ENCODE results near the gene ULK1.
A peak's percentile ranks its signal among the peaks of the same experiment; 100 is the strongest.

Gene ULK1

DNA sequence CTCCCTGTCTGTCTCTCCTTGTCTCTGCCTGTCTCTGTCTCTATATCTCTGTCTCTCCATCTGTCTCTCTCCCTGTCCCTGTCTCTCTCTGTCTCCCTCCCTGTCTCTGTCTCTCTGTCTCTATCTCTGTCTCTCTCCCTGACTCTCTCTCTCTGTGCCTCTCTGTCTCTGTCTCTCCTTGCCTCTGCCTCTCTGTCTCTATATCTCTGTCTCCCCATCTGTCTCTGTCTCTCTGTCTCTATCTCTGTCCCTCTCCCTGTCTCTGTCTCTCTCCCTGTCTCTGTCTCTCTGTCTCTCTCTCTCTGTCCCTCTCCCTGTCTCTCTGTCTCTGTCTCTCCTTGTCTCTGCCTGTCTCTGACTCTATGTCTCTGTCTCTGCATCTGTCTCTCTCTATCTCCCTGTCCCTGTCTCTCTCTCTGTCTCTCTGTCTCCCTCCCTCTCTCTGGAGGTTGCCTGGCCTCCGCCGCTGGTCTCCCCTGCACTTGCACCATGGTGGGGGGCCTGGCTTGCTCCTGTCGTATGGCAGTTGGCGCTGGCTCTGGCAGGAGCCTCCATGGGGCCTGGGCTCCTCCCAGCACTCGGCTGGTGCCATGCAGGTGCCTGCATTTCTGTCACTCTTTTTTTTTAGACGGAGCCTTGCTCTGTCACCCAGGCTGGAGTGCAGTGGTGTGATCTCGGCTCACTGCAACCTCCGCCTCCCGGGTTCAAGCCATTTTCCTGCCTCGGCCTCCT lies 37.9 kb upstream of the ULK1 start:
- Mint-ChIP-seq H3K27me3 (no peaks in the 10 kb centered on the region), H3K4me1 (ENCODE audit: low read depth) (peaks cover 3% of the 10 kb centered on the region), H3K9me3 (no peaks in the 10 kb centered on the region), H3K4me3 (no peak overlapping the region), H3K27ac (peak overlapping the region; percentile 39), H3K36me3 (ENCODE audit: low read depth) (no peaks in the 10 kb centered on the region)

GRCh38 chr12:131857908-131858850 lies 36.2 kb upstream of the ULK1 start:
- Mint-ChIP-seq H3K27ac (no peak overlapping the region), H3K36me3 (ENCODE audit: low read depth) (no peaks in the 10 kb centered on the region), H3K4me1 (ENCODE audit: low read depth) (no peaks in the 10 kb centered on the region), H3K27me3 (no peaks in the 10 kb centered on the region), H3K4me3 (no peak overlapping the region), H3K9me3 (no peaks in the 10 kb centered on the region)

DNA sequence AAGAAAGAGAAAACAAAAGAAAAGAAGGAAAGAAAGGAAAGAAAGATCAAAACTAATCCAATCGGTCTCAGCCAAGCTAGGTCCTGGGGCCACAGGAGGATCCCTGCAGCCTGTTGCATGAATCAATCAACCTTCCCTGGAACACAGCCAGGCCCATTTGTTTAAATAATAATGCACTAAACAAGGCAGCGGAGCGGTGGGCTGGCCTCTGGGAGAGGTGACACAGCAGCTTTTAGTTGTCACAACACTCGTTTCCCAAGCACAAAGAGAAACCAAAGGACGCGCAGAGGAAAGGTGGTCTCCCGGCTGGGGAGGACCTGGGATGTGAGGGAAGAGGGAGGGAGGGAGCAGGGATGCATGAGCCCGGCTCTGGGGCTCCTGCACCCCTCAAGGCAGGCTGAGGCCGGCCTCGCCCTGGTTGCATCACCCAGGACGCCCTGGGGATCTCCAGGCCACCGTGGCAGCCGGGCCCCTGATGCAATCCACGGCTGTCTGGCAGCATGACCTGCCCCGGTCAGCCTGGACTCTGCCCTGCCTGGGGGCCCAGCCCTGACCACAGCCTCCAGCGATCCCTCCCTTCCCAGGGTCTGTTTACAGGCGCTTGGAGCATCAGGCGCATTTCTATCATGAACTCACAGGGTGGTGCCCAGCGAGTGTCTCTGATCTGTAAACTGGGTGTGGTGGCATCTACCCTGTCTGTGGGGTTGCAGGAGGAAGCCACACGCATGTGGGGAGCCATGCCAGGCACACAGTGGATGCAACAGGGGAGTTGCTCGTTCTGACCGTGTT lies 33.8 kb upstream of the ULK1 start:
- Mint-ChIP-seq H3K9me3 (no peaks in the 10 kb centered on the region), H3K36me3 (ENCODE audit: low read depth) (no peaks in the 10 kb centered on the region), H3K27me3 (no peaks in the 10 kb centered on the region), H3K27ac (peak overlapping the region; percentile 28), H3K4me1 (ENCODE audit: low read depth) (no peaks in the 10 kb centered on the region), H3K4me3 (no peak overlapping the region)

- Mint-ChIP-seq H3K27ac (no peak overlapping the region), H3K36me3 (ENCODE audit: low read depth) (no peaks in the 10 kb centered on the region), H3K4me3 (no peak overlapping the region), H3K27me3 (no peaks in the 10 kb centered on the region), H3K4me1 (ENCODE audit: low read depth) (no peaks in the 10 kb centered on the region), H3K9me3 (no peaks in the 10 kb centered on the region)
These were observed 33.0 kb upstream of the ULK1 start for GRCh38 chr12:131861261-131862083.

DNA sequence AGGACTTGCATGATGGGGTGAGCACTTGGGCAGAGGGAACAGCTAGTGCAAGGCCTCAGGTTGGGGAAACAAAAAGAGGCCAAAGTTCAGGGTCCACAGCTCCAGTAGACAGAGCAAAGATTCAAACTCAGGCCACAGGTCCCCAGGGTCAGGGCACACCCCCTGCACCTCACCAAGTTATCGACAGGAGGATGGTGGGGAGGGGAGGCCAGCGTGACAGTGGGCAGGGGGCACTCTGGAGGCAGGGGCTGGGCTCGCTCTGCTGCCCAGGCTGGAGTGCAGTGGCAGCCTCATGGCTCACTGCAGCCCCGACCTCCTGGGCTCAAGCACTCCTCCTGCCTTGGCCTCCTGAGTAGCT lies 32.4 kb upstream of the ULK1 start:
- H3K27ac Mint-ChIP-seq: no peak overlapping the region
- no peaks in the 10 kb centered on the region for H3K27me3 Mint-ChIP-seq
- H3K9me3 Mint-ChIP-seq: no peaks in the 10 kb centered on the region
- H3K36me3 Mint-ChIP-seq (ENCODE audit: low read depth): no peaks in the 10 kb centered on the region
- no peaks in the 10 kb centered on the region for H3K4me1 Mint-ChIP-seq (ENCODE audit: low read depth)
- H3K4me3 Mint-ChIP-seq: no peak overlapping the region

- no peaks in the 10 kb centered on the region for H3K27me3 Mint-ChIP-seq
- no peak overlapping the region for H3K4me3 Mint-ChIP-seq
- no peaks in the 10 kb centered on the region for H3K4me1 Mint-ChIP-seq (ENCODE audit: low read depth)
- H3K36me3 Mint-ChIP-seq (ENCODE audit: low read depth): no peaks in the 10 kb centered on the region
- H3K9me3 Mint-ChIP-seq: no peaks in the 10 kb centered on the region
- H3K27ac Mint-ChIP-seq: no peak overlapping the region
These were observed 31.8 kb upstream of the ULK1 start for GRCh38 chr12:131862600-131862993.

DNA sequence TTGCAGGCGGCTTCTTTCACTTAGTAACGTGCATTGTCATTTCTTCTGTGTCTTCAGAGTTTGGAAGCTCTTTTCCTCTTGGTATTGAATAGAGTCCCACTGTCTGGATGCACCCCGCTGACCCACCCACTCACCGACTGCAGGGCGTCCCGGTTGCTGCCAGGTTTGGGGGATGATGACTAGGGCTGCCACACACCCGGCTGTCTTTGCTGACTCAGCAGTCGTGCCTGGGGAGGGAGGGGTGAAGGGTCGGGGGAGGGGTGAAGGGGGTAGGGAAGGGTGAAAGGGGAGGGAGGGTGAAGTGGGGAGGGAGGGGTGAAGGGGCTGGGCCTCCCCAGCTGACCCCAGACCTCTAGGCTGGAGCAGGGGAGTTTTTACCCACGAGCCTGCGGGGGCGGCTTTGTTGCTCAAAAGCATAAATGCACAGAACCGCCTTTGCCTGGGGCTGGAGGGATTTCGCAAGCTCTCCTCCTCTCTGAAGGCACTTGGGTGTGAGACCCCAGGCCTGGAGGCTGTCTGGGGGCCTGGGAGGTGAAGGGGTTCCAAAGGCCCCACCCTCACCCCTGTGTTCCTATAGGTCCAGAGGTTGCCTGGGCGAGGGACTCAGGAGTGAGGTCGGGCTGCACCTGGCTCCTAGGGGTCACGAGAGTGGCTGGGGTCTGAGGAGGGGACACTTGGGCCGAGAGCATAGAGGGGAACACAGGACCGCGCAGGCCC lies 31.3 kb upstream of the ULK1 start:
- no peak overlapping the region for H3K27ac Mint-ChIP-seq
- no peaks in the 10 kb centered on the region for H3K9me3 Mint-ChIP-seq
- H3K27me3 Mint-ChIP-seq: no peaks in the 10 kb centered on the region
- H3K4me3 Mint-ChIP-seq: no peak overlapping the region
- no peaks in the 10 kb centered on the region for H3K4me1 Mint-ChIP-seq (ENCODE audit: low read depth)
- H3K36me3 Mint-ChIP-seq (ENCODE audit: low read depth): no peaks in the 10 kb centered on the region

GRCh38 chr12:131863711-131864396 lies 30.6 kb upstream of the ULK1 start:
- no peak overlapping the region for H3K27ac Mint-ChIP-seq
- H3K9me3 Mint-ChIP-seq: no peaks in the 10 kb centered on the region
- H3K4me3 Mint-ChIP-seq: no peak overlapping the region
- H3K4me1 Mint-ChIP-seq (ENCODE audit: low read depth): no peaks in the 10 kb centered on the region
- no peaks in the 10 kb centered on the region for H3K36me3 Mint-ChIP-seq (ENCODE audit: low read depth)
- no peaks in the 10 kb centered on the region for H3K27me3 Mint-ChIP-seq

- no peaks in the 10 kb centered on the region for H3K4me1 Mint-ChIP-seq (ENCODE audit: low read depth)
- no peak overlapping the region for H3K27ac Mint-ChIP-seq
- H3K27me3 Mint-ChIP-seq: no peaks in the 10 kb centered on the region
- H3K4me3 Mint-ChIP-seq: no peak overlapping the region
- H3K9me3 Mint-ChIP-seq: no peaks in the 10 kb centered on the region
- H3K36me3 Mint-ChIP-seq (ENCODE audit: low read depth): no peaks in the 10 kb centered on the region
These were observed 30.0 kb upstream of the ULK1 start for GRCh38 chr12:131864469-131864868.

DNA sequence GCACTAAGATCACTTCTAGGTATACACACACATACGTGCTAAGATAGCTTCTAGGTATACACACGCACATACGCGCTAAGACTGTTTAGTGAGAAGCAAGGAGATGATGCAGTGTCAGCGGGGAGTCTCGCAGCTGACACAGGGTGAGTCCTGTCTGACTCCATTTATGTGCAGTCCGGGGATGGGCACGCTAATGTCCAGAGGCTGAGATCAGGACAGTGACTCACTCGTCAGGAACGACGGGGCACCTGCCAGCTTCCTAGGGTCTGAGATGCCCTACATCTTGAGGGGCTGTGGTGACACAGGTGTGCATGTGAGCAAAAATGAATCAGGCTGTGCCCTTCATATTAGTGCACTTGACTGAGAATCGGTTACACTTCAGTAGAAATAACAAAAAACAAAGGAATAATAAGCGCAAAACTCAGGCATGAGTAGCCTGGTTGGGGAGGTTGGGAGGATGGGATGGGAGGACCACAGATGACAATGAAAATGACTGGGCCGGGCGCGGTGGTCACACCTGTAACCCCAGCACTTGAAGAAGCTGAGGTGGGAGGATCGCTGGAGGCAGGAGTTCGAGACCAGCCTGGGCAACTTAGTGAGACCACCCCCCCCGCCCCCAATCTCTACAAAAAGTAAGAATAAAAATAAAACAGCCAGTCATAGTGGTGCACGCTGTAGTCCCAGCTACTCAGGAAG lies 29.1 kb upstream of the ULK1 start:
- Mint-ChIP-seq H3K4me3 (no peak overlapping the region), H3K9me3 (no peaks in the 10 kb centered on the region), H3K4me1 (ENCODE audit: low read depth) (no peaks in the 10 kb centered on the region), H3K36me3 (ENCODE audit: low read depth) (no peaks in the 10 kb centered on the region), H3K27me3 (no peaks in the 10 kb centered on the region), H3K27ac (no peak overlapping the region)

DNA sequence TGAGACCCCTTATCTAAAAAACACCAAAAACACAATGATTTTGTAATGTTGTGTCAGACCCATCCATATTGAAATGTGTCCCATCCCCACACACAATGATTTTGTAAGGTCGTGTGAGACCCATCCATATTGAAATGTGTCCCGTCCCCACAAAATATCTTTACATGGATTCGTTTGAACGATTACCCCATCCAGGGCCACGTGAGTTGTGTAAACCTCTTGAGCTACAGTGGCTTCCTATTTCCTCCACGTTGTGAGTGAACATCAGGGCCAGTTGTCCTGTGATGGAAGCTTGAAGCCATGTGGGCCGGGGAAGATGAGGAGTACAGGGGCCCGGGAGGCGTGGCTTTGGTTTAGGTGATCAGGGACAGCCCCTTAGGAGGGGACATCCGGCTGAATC lies 27.0 kb upstream of the ULK1 start:
- no peak overlapping the region for H3K4me3 Mint-ChIP-seq
- no peaks in the 10 kb centered on the region for H3K36me3 Mint-ChIP-seq (ENCODE audit: low read depth)
- H3K9me3 Mint-ChIP-seq: no peaks in the 10 kb centered on the region
- H3K27ac Mint-ChIP-seq: no peak overlapping the region
- no peaks in the 10 kb centered on the region for H3K27me3 Mint-ChIP-seq
- no peaks in the 10 kb centered on the region for H3K4me1 Mint-ChIP-seq (ENCODE audit: low read depth)

DNA sequence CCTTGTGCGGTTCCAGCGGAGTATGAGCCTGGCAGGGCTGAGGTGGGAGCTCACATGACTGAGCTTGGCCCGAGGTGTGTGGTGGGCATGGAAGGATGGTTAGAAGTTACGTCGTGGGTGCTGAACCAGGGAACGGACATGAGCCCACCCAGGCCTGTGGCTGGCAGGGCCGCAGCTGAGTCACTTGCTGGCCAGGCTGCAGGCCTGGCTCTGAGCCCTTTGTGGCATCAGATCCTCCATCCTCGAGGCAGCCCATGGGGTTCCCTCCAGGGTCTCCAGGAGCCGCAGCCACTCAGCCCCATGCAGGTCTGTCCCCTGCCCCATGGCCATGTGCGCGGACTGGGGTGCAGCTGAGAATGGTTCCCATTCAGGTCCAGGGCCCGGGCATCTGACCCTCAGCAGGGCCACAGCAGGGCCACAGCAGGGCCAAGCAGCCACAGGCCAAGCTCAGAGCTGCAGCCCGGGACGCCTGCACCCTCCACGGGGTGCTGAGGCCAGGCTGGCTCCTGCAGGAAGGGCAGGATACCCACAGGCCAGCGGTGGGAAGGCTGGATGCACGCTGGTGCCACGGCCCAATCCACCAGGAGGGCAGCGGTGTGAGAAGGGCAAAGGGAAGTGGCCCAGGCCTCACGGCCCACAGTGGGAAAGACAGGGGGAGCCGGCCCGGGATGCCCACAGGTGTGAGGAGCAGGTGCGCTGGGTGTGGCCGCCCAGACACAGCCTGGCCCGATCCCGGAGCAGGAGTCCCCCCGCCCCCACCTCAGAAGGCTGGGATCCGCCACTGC lies 26.3 kb upstream of the ULK1 start:
- Mint-ChIP-seq H3K27me3 (no peaks in the 10 kb centered on the region), H3K27ac (no peak overlapping the region), H3K36me3 (ENCODE audit: low read depth) (no peaks in the 10 kb centered on the region), H3K4me3 (no peak overlapping the region), H3K4me1 (ENCODE audit: low read depth) (no peaks in the 10 kb centered on the region), H3K9me3 (no peaks in the 10 kb centered on the region)

Data from stimulated activated naive CD8-positive, alpha-beta T cell treated with anti-CD3 and anti-CD28 coated beads, Interleukin-15, Interleukin-2, amounts not matched to agents 100 ng/mL and 50 ng/mL, for 24 hours (primary cell).